GM20000 (cell line): ENCODE measurements around the gene FCRLB.
"Not testable (repeated sequence)": the region's sequence is repeated elsewhere in the genome, so short reads cannot be mapped to it uniquely, and the experiment has no call there.

Source experiments
- DNase-seq: peaks from one replicate; pipeline ENCODE4 v3.0.0; 2012; ENCODE audit warnings: low spot score
- TF ChIP-seq, protein P1 (sequence below): IDR thresholded peaks from 2 replicates; pipeline ENCODE4 v1.5.1; 2012; ENCODE audit warnings: mild to moderate bottlenecking, control low read depth; ENCODE audit errors: extremely low read depth, missing control alignments

Gene FCRLB

DNA sequence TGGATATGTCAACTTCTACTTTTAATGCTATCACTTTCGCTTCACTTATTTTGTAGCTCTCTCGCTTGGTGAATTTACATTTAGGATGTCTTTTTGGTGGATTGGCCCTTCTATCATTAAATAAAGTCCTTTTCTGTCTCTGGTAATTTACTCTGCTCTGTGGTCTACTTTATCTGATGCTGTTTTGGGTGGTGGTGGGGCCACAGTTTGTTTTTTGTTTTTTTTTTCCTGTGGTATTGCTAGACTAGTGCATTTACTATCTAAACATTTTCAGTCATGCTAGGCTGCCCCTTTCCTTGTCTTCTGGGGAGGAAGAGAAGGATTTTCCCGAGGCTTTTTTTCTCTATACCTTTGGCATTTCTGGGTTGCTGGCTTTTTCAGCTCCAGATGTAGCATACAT lies 32.4 kb upstream of the FCRLB start:
- no peak for DNase-seq
- TF ChIP-seq, protein P1, sequence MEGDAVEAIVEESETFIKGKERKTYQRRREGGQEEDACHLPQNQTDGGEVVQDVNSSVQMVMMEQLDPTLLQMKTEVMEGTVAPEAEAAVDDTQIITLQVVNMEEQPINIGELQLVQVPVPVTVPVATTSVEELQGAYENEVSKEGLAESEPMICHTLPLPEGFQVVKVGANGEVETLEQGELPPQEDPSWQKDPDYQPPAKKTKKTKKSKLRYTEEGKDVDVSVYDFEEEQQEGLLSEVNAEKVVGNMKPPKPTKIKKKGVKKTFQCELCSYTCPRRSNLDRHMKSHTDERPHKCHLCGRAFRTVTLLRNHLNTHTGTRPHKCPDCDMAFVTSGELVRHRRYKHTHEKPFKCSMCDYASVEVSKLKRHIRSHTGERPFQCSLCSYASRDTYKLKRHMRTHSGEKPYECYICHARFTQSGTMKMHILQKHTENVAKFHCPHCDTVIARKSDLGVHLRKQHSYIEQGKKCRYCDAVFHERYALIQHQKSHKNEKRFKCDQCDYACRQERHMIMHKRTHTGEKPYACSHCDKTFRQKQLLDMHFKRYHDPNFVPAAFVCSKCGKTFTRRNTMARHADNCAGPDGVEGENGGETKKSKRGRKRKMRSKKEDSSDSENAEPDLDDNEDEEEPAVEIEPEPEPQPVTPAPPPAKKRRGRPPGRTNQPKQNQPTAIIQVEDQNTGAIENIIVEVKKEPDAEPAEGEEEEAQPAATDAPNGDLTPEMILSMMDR, result no peak

- TF ChIP-seq, protein P1, result no peak
- no peak for DNase-seq
These were observed 29.5 kb upstream of the FCRLB start for GRCh38 chr1:161691846-161692245.

GRCh38 chr1:161693020-161693712 lies 28.2 kb upstream of the FCRLB start:
- DNase-seq, result not testable (repeated sequence)

DNA sequence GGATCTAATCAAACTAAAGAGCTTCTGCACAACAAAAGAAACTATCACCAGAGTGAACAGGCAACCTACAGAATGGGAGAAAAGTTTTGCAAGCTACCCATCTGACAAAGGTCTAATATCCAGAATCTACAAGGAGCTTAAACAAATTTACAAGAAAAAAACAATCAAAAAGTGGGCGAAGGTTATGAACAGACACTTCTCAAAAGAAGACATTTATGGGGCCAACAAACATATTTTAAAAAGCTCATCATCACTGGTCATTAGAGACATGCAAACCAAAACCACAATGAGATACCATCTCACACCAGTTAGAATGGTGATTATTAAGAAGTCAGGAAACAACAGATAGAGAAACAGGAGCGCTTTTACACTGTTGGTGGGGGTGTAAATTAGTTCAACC lies 23.0 kb upstream of the FCRLB start:
- DNase-seq, result not testable (repeated sequence)

- TF ChIP-seq, protein P1, result no peak
- no peak for DNase-seq
These were observed 19.1 kb upstream of the FCRLB start for GRCh38 chr1:161702250-161702649.

- peak; percentile 23 for DNase-seq
- TF ChIP-seq, protein P1, result no peak
These were observed 15.8 kb upstream of the FCRLB start for GRCh38 chr1:161705537-161705936.

DNA sequence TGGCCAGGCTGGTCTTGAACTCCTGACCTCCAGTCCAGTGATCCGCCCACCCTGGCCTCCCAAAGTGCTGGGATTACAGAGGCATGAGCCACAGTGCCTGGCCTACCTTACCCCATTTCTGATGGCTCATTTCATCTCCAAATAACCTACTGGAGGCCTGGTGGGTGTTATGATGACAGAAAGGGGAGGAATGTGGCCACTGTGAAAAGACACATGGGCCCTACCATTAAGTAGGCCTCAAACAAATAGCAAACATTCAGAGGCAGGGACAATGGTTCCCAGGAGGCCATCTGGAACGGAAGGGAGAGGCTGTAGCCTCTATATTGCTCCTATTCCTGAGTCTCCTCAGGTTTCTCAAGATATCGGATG lies 15.2 kb upstream of the FCRLB start:
- TF ChIP-seq, protein P1, result no peak
- DNase-seq, result no peak

DNA sequence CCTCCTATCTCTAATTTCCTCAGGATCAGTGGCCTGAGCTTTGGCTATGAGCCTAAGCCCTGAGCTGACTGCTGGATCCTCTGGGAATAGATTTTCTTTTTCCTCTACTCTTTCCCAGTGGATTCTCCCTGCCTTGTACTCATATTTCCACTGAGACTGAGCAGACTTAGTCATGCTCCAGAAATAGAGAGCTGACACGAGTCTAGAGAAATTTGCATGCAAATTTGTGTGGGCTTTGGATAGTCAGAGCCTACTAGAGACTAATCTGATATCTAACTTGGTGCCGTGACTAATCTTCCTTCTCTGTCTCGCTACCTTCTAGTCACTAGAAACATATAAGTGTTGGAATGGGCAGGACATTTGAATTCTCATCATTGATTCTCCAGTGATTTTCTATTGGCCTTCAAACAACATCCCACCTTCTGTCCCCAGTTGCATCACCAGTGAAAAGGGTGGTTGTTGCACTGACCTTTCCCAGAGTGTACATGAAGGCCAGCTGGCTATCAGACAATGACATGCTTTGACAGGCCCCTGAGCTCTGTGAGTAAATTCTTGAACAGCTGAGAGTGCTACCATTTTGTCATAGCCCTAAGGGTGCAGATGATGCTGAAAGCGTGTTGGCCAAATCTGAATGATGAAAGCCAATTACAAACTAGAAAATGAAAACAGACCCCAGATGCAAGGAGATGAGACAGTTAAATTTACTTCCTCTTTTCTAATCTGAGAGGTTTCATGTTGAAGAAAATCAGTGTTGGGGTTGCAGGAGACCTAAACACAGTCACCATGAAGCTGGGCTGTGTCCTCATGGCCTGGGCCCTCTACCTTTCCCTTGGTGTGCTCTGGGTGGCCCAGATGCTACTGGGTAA lies 14.6 kb upstream of the FCRLB start, which contains the start of gene FCRLA:
Gene FCRLA (plus strand): TSS at position 748 of the 866 bp plus-strand sequence. CDS start 36 bp downstream, at position 784.
- DNase-seq, result peak; percentile 68
- TF ChIP-seq, protein P1, result no peak
